ENCODE results near the gene MAP3K21.

DNA sequence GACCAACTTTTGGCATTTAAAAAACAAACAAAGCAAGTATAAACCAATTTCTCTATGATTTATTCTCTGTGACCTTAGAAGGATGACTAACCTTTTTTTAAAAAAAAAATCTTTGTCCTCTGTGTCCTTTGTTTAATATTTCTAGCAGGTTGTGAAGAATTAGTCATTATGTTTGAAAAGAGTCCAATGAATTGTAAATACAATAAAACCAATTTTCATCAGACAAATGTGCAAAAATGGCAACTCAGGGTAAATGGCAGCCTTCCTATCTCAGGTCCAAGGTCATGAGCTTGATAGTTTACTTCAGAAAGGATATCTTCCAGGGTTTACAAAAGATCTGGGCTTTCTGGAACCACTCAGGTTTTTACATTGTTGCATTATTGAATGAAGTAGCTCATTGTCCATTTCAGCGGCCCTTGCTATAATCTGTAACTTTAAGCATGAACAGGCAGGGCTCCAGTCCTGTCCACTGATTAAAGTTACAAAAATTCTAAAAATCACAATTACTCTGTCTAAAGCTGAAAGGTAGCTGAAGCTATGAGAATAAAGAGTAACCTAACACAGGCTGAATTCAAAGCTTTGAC, 11.7 kb upstream of the MAP3K21 start:
- TF ChIP-seq POLR2A (IDR thresholded peaks at IDR 0.05), result no peak
- TF ChIP-seq, protein P1, sequence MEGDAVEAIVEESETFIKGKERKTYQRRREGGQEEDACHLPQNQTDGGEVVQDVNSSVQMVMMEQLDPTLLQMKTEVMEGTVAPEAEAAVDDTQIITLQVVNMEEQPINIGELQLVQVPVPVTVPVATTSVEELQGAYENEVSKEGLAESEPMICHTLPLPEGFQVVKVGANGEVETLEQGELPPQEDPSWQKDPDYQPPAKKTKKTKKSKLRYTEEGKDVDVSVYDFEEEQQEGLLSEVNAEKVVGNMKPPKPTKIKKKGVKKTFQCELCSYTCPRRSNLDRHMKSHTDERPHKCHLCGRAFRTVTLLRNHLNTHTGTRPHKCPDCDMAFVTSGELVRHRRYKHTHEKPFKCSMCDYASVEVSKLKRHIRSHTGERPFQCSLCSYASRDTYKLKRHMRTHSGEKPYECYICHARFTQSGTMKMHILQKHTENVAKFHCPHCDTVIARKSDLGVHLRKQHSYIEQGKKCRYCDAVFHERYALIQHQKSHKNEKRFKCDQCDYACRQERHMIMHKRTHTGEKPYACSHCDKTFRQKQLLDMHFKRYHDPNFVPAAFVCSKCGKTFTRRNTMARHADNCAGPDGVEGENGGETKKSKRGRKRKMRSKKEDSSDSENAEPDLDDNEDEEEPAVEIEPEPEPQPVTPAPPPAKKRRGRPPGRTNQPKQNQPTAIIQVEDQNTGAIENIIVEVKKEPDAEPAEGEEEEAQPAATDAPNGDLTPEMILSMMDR (IDR thresholded peaks at IDR 0.05), result no peak
